GM18868 (cell line): ENCODE data around the gene VAPA.
A peak's percentile ranks its signal among the peaks of the same experiment; 100 is the strongest.

ENCODE experiments used
- ATAC-seq: cut with Tn5 transposase; IDR thresholded peaks from one replicate; pipeline ENCODE4 v1.9.1; 2021; ENCODE audit warnings: mild to moderate bottlenecking, moderate library complexity; ENCODE audit not compliant: unreplicated experiment

Gene VAPA

DNA sequence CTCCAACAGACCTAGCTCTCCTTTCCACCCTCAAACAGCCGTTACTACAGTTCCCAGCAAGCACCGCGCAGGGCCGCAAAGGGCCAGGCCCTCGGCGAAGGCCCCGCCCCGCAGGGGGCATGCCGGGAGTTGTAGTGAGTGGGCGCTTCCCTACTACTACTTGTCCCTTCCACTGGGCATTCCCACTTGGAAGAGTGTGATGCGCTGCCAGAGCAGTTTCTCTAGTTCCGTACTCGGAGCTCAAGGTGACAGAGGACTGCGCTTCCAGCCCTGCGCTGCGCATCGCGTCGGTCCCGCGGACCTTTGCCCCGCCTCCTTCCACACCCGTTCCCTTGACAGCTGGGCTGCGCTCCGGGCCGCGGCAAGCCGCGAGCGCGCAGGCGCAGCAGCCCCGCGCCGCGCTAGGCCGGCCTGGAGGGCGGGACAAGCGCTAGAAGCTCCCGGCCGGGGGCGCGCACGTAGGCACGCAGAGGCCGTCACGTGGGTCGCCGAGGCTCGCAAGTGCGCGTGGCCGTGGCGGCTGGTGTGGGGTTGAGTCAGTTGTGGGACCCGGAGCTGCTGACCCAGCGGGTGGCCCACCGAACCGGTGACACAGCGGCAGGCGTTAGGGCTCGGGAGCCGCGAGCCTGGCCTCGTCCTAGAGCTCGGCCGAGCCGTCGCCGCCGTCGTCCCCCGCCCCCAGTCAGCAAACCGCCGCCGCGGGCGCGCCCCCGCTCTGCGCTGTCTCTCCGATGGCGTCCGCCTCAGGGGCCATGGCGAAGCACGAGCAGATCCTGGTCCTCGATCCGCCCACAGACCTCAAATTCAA is at the start of gene VAPA:
TSS of gene VAPA (plus strand) at position 491 of the 808 bp plus-strand sequence. CDS start at position 732, 241 bp downstream.
- ATAC-seq, result peak; percentile 82

GRCh38 chr18:9865764-9866490 is 47.9 kb upstream of the VAPA start:
- ATAC-seq, result no peak

GRCh38 chr18:9866627-9867026 is 47.2 kb upstream of the VAPA start:
- no peak for ATAC-seq

- no peak for ATAC-seq
Observed at GRCh38 chr18:9867071-9867594, 46.7 kb upstream of the VAPA start.

GRCh38 chr18:9868857-9869714 is 44.7 kb upstream of the VAPA start:
- no peak for ATAC-seq

DNA sequence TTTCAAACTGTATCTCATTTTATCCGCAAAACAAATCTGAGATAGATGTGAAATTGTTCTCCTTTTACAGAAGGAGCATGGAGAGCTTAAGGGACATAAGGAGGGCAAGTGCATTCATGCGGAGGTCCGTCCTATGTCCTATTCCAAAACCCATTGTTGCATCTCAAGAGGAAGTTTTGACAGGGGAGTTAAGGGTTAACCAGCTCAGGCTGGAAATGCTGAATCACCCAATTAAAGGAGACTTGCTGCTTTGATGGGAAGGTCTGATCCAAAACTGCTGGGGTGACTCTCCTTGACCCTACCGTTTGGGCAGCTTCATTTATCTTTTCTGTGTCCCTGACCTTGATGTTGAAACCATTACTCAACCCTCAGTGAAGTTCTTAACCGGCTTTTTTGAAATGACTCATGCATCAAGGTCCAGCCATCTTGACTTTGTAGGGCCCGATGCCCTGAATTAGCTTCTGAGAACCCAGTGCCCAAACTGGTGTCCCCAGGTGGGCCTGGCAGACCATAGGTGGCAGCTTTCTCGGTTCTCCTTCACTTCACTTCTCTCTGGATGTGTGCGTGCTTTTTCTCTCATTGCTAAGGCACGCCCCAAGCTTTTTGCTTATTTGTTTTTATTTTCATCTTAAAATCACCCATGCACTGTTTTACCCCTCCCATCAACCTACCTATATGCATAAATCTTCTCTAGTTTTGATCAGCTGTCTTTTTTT is 43.9 kb upstream of the VAPA start:
- peak; percentile 88 for ATAC-seq

DNA sequence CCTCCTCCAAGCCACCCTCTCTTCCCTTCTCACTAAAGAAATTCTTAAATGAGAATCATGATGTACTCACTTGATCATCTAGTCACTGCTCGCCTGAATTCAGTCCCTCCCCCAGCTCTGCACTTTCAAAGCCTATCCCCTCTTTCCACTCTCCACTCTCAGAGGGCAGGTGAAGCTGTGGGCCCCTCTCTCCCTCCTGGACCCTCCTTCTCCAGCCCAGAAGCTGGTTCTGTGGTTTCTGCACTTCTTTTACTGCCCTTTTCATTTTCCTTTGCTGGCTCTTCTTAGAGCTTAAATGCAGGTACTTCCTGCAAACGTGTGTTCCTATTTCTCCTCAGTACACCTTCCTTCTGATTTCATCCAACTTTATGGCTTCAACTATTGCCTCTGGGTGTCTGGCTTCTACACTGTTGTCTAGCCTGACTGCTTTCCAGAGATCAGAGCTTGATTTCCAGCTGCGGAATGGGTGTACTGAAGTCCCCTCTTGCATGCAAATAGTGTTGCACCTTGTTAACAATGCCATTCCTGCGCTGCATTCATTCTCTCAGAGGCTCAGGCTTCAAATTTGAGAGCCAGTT is 43.3 kb upstream of the VAPA start:
- no peak for ATAC-seq

DNA sequence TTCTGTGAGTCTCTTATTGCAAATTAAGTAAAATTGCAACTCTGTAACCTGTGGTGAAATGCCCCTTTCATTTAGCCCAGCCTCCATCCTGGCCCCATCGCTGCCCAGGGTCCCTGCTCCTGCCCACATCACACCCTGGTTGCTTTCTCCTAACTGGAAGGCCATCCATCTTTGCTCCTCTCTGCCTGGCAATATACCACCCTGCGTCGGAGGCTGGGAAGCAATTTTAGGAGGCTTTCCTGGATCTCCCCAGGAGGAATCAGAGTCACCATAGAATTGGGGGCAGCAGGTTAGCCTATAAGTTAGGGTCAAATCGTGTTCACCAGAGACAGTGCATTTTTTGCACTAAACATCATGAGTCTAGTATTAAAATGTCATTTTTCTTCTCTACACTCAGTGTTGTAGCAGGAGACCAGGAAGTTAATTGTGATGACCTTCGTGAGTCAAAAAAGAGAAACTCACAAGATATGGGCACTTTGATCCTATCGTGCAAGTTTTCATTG is 42.5 kb upstream of the VAPA start:
- no peak for ATAC-seq

DNA sequence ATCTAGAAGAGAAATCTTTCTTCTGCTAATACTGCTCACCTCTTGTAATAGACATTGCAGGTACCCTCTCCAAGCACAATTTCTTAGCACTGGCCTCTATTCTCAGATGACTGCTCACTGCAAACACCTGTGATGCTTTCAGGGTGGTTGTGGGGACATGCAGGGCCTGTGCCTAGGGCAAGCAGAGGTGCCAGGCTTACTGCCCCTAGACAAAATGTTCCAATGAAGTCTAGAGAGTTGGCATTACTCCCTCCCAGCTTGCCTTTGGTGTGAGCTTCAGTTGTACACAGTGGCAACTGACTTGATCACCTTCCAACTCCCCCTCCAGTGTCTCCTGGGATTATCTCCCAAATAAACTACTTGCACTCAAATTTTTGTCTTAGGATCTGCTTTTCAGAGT is 41.0 kb upstream of the VAPA start:
- no peak for ATAC-seq

DNA sequence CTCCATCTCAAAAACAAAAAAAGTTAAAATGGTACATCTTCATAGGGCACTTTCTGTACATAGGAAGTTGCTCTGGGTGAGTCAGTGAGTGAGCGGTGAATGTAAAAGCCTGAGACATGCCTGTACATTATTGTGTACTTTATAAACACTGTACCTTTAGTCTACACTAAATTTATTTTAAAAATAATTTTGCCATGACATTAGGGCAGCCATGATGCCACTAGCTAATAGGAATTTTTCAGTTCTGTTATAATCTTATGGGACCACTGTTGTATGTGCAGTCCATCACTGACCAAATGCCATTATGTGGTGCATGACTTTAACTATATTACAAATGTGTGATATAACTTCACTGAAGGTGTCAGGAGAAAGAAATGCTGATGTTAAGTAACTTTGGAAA is 39.1 kb upstream of the VAPA start:
- ATAC-seq, result no peak

DNA sequence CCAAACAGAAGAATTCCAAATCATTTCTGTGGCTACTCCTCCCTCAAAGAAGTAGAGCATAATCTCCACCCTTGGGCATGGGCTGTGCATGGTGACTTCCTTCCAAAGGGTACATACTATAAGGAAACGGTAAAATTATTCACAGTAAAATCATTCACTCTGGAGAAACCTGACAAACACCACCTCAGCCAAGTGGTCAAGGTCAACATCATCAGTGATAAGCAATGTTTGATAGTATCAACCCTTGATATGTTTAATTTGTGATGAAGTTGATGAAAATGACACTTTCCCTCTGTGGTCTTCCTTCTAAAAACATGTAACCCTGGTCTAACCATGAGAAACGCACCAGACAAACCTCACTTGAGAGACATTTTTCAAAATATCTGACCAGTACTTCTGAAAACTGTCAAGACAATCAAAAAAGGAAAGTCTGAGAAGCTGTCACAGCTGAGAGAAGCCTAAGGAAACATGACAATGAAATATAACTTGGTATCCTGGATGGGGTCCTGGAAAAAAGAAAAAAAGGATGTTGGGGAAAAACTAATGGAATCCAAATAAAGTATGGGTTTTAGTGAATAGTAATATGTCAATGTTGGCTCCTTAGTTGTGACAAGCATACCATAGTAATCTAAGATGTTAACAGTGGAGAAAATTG is 37.5 kb upstream of the VAPA start:
- no peak for ATAC-seq

DNA sequence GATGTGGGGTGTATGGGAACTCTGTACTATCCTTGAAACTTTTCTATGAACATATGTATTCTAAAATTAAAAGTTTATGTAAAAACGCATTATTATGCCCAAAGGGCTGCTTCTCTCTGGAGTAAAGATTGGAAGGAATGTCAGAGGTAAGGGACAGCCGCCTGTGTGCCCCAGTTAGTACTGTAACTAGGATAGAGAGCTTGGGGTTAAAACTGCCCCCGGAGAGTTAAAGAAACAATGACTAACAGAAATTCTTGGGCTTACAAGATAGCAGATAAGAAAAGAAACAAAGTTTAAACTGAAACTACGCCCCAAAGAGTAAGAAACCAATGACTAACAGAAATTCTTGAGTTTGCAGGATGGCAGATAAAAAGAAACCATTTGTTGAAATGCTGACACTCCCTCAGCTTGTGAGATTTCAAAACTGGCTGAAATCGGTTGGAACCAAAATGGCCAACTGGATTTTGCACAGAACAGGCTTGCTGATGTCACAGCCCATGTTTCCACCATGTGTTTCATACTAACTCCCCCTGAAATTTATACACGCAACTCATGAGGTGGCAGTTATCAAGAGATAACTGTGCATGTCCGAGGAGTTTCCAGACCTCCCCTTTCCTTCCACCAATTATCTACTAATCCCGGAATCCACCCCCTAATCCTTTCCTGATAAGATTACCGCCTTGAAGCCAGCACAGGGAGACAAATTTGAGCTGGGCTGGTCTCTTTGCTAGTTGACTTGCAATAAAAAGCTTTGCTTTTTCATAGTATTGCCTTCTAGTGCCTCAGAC is 36.8 kb upstream of the VAPA start:
- peak; percentile 65 for ATAC-seq

- no peak for ATAC-seq
Observed at GRCh38 chr18:9877655-9878014, 36.2 kb upstream of the VAPA start.

GRCh38 chr18:9878095-9878494 is 35.7 kb upstream of the VAPA start:
- ATAC-seq, result no peak

GRCh38 chr18:9878783-9879242 is 35.0 kb upstream of the VAPA start:
- no peak for ATAC-seq

- no peak for ATAC-seq
Observed at GRCh38 chr18:9884090-9884489, 29.7 kb upstream of the VAPA start.

DNA sequence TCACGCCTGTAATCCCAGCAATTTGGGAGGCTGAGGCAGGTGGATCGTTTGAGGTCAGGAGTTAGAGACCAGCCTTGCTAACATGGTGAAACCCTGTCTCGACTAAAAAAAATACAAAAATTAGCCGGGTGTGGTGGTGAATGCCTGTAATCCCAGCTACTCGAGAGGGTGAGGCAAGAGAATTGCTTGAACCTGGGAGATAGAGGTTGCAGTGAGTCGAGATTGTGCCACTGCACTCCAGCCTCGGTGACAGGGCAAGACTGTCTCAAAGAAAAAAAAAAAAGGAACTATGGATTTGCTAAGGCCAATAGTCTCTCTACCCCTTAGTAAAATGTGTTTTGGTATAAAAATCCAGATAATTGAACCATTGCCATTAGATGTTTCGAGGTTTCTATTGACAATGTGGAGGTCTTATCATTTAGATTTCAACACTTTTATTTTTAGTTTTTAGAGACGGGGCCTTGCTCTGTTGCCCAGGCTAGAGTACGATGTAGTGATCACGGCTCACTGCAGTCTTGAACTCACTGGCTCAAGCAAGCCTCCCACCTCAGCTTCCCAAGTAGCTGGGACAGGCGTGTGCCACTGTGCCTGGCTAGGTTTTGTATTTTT is 29.2 kb upstream of the VAPA start:
- no peak for ATAC-seq
